Measurements from ENCODE around the gene HOXD10.

HOXD10 gene

GRCh38 chr2:176123411-176124109, 7.0 kb downstream of the HOXD10 start:
- DNase-seq: no peak

- no peak for DNase-seq
Measured at GRCh38 chr2:176124110-176124946, 7.8 kb downstream of the HOXD10 start.

GRCh38 chr2:176124947-176125771, 8.6 kb downstream of the HOXD10 start:
- DNase-seq: no peak

- no peak for DNase-seq
Measured at GRCh38 chr2:176125772-176126054, 9.1 kb downstream of the HOXD10 start.

- DNase-seq: no peak
Measured at GRCh38 chr2:176126929-176127773, 10.6 kb downstream of the HOXD10 start.

- DNase-seq: no peak
Measured at GRCh38 chr2:176127774-176128072, 11.1 kb downstream of the HOXD10 start.

GRCh38 chr2:176128172-176128981, 11.8 kb downstream of the HOXD10 start:
- DNase-seq: no peak

- DNase-seq: no peak
Measured at GRCh38 chr2:176128982-176129796, 12.6 kb downstream of the HOXD10 start, which contains the start of gene HOXD8. Gene HOXD8, plus strand, starts transcription at chr2:176129705. Its CDS starts 662 bp downstream, at chr2:176130367.

- DNase-seq: no peak
Measured at GRCh38 chr2:176129813-176130146, 13.2 kb downstream of the HOXD10 start.

- no peak for DNase-seq
Measured at GRCh38 chr2:176130147-176130956, 13.8 kb downstream of the HOXD10 start.

GRCh38 chr2:176130957-176131847, 14.6 kb downstream of the HOXD10 start:
- no peak for DNase-seq

GRCh38 chr2:176131848-176132158, 15.2 kb downstream of the HOXD10 start:
- DNase-seq: no peak

- DNase-seq: no peak
Measured at GRCh38 chr2:176132205-176133171, 15.9 kb downstream of the HOXD10 start.

GRCh38 chr2:176133389-176133788, 16.8 kb downstream of the HOXD10 start:
- DNase-seq: no peak

- DNase-seq: no peak
Measured at GRCh38 chr2:176134035-176134434, 17.5 kb downstream of the HOXD10 start.

GRCh38 chr2:176135035-176135440, 18.5 kb downstream of the HOXD10 start:
- no peak for DNase-seq

GRCh38 chr2:176136374-176137251, 20.0 kb downstream of the HOXD10 start:
- DNase-seq: no peak
